NT2/D1 (cell line): ENCODE measurements around the gene GIMAP1.

Experiments
- YY1 ChIP-seq: IDR thresholded peaks from 2 replicates; pipeline ENCODE4 v1.6.1; 2011; ENCODE audit not compliant: insufficient read length, insufficient read depth
- ZNF274 ChIP-seq: IDR thresholded peaks from 2 replicates; pipeline ENCODE4 v1.6.1; 2011; ENCODE audit warnings: mild to moderate bottlenecking, low read depth, low read length

DNA sequence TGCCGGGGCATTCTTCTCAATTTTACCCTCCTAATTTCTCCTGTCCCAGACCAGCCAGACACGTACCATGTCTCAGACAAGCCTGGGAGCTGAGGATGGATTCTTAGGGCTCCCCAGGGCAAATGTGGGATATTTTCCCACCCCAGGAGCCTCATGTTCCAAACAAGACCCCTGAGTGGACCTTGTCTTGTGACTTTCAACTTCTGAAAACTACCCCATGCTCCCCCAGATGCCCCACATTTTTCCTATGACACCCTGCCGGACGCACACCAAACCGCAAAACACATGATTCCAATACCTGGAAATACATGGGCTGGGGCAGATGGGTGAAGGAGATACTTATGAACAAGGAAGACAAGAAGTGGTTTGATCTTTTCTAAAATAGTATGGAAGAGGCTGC lies 21.7 kb downstream of the GIMAP1 start:
- no peak for TF ChIP-seq ZNF274
- TF ChIP-seq YY1: no peak
